Suprapubic skin (tissue), 3 donors: Measurements from ENCODE around the gene INPP4B.

ENCODE experiments used
- CTCF ChIP-seq, 2 donors: fragments of 200-600 bp in 1 of 2; fragments of 450-650 bp in 1 of 2; sonication (generic) in 1 of 2; IDR thresholded peaks; one replicate each; pipeline ENCODE4 v1.5.1; 2016 to 2019; ENCODE audit warnings: antibody characterized with exemption in 2 of 2, mild to moderate bottlenecking in 1 of 2, moderate library complexity in 1 of 2
- POLR2AphosphoS5 ChIP-seq, 3 donors: sonication (generic); formaldehyde crosslinking; IDR thresholded peaks; one replicate each; pipeline ENCODE4 v1.6.1; 2017; ENCODE audit warnings: antibody characterized with exemption in 3 of 3

GRCh38 chr4:142316025-142316424 is 530.1 kb downstream of the INPP4B start:
- no peak for TF ChIP-seq POLR2AphosphoS5 (IDR thresholded peaks at IDR 0.05)
- no peak for TF ChIP-seq CTCF (IDR thresholded peaks at IDR 0.05)
